HG03045 (cell line): ENCODE measurements around the gene CD22.

ENCODE experiments used
- ATAC-seq: cut with Tn5 transposase; IDR thresholded peaks from one replicate; pipeline ENCODE4 v1.9.1; 2021; ENCODE audit warnings: mild to moderate bottlenecking, moderate library complexity; ENCODE audit not compliant: unreplicated experiment

The CD22 gene

GRCh38 chr19:35380450-35381124, 51.6 kb downstream of the CD22 start:
- ATAC-seq, result no peak

GRCh38 chr19:35381318-35381717, 52.3 kb downstream of the CD22 start:
- ATAC-seq, result no peak

GRCh38 chr19:35381926-35382325, 52.9 kb downstream of the CD22 start:
- no peak for ATAC-seq

GRCh38 chr19:35383536-35383935, 54.5 kb downstream of the CD22 start:
- ATAC-seq, result no peak

GRCh38 chr19:35388277-35389054, 59.5 kb downstream of the CD22 start:
- no peak for ATAC-seq

GRCh38 chr19:35389192-35389861, 60.3 kb downstream of the CD22 start:
- ATAC-seq, result no peak

GRCh38 chr19:35392742-35393715, 64.0 kb downstream of the CD22 start:
- ATAC-seq, result no peak

- ATAC-seq, result no peak
Observed at GRCh38 chr19:35395382-35396199, 66.6 kb downstream of the CD22 start.

- ATAC-seq, result no peak
Observed at GRCh38 chr19:35396240-35396885, 67.4 kb downstream of the CD22 start.
